H9 (cell line): Measurements from ENCODE around the gene FCRL2. TPM values are rescaled to one million over a fixed set of nuclear protein-coding genes. Genes with fewer than 3 reads are reported as not detected.

Experiments
- DNase-seq: peaks from one replicate; pipeline ENCODE4 v3.0.0-alpha.2; 2017
- H2AFZ ChIP-seq: one replicate; pipeline ENCODE4 v1.6.1; 2013; ENCODE audit warnings: mild to moderate bottlenecking, low read length, control low read depth, moderate library complexity
- H2AK5ac ChIP-seq: 2 replicates; pipeline ENCODE4 v1.6.1; 2013; ENCODE audit warnings: low read length, control low read depth, mixed read lengths; ENCODE audit not compliant: insufficient read length
- H2BK120ac ChIP-seq: one replicate; pipeline ENCODE4 v1.6.1; 2013; ENCODE audit warnings: low read depth, mild to moderate bottlenecking, low read length, control low read depth, inconsistent platforms; ENCODE audit not compliant: poor library complexity, severe bottlenecking
- H2BK12ac ChIP-seq: 2 replicates; pipeline ENCODE4 v1.6.1; 2013; ENCODE audit warnings: low read length, control low read depth, mixed read lengths, low read depth; ENCODE audit not compliant: insufficient read length
- H2BK15ac ChIP-seq: 2 replicates; pipeline ENCODE4 v1.6.1; 2013; ENCODE audit warnings: low read depth, low read length, control low read depth
- H2BK20ac ChIP-seq: one replicate; pipeline ENCODE4 v1.6.1; 2013; ENCODE audit warnings: low read depth, mild to moderate bottlenecking, low read length, control low read depth, inconsistent platforms; ENCODE audit not compliant: poor library complexity, severe bottlenecking
- H2BK5ac ChIP-seq: 2 replicates; pipeline ENCODE4 v1.6.1; 2013; ENCODE audit warnings: low read length, control low read depth, mixed read lengths; ENCODE audit not compliant: insufficient read length
- H3K14ac ChIP-seq: 2 replicates; pipeline ENCODE4 v1.6.1; 2013; ENCODE audit warnings: low read length, control low read depth; ENCODE audit not compliant: insufficient read depth
- H3K18ac ChIP-seq: 2 replicates; pipeline ENCODE4 v1.6.1; 2013; ENCODE audit warnings: low read depth, mild to moderate bottlenecking, mixed read lengths, low read length, control low read depth; ENCODE audit not compliant: insufficient read length
- H3K23ac ChIP-seq: 2 replicates; pipeline ENCODE4 v1.6.1; 2013; ENCODE audit warnings: low read length, control low read depth, mixed read lengths, low read depth; ENCODE audit not compliant: insufficient read length
- H3K23me2 ChIP-seq: 2 replicates; pipeline ENCODE4 v1.6.1; 2013; ENCODE audit warnings: low read depth, mild to moderate bottlenecking, mixed read lengths, low read length, control low read depth; ENCODE audit not compliant: insufficient read length, poor library complexity, severe bottlenecking
- H3K27ac ChIP-seq: 2 replicates; pipeline ENCODE4 v1.5.1; 2013; ENCODE audit warnings: low read length, control low read depth, mixed read lengths, low read depth; ENCODE audit not compliant: insufficient read length
- H3K27me3 ChIP-seq: 2 replicates; pipeline ENCODE4 v1.6.1; 2013; ENCODE audit warnings: low read length, control low read depth, inconsistent platforms; ENCODE audit not compliant: insufficient read depth
- H3K4ac ChIP-seq: 2 replicates; pipeline ENCODE4 v1.6.1; 2013; ENCODE audit warnings: low read depth, mild to moderate bottlenecking, control low read depth, inconsistent platforms, low read length, moderate library complexity
- H3K4me1 ChIP-seq: 2 replicates; pipeline ENCODE4 v1.6.1; 2013; ENCODE audit warnings: low read length, control low read depth, inconsistent platforms; ENCODE audit not compliant: insufficient read depth
- H3K4me2 ChIP-seq: 2 replicates; pipeline ENCODE4 v1.6.1; 2013; ENCODE audit warnings: low read length, control low read depth, mixed read lengths; ENCODE audit not compliant: insufficient read length, insufficient read depth
- H3K56ac ChIP-seq: 2 replicates; pipeline ENCODE4 v1.6.1; 2013; ENCODE audit warnings: low read depth, mild to moderate bottlenecking, mixed read lengths, low read length, control low read depth; ENCODE audit not compliant: insufficient read length
- H3K79me1 ChIP-seq: 2 replicates; pipeline ENCODE4 v1.6.1; 2013; ENCODE audit warnings: low read depth, mild to moderate bottlenecking, moderate library complexity, low read length, control low read depth, inconsistent platforms; ENCODE audit not compliant: insufficient read depth, poor library complexity, severe bottlenecking
- H3K79me2 ChIP-seq: 2 replicates; pipeline ENCODE4 v1.6.1; 2013; ENCODE audit warnings: low read length, control low read depth, inconsistent platforms; ENCODE audit not compliant: insufficient read depth
- H3K9ac ChIP-seq: 2 replicates; pipeline ENCODE4 v1.6.1; 2013; ENCODE audit warnings: low read length, control low read depth, mixed read lengths; ENCODE audit not compliant: insufficient read length; ENCODE audit errors: extremely low read depth
- H3K9me3 ChIP-seq: one replicate; pipeline ENCODE4 v1.6.1; 2013; ENCODE audit warnings: low read depth, low read length, inconsistent platforms; ENCODE audit not compliant: control insufficient read depth
- H3T11ph ChIP-seq: one replicate; pipeline ENCODE4 v1.6.1; 2013; ENCODE audit warnings: mild to moderate bottlenecking, low read length, control low read depth, inconsistent platforms
- H4K20me1 ChIP-seq: one replicate; pipeline ENCODE4 v1.6.1; 2013; ENCODE audit not compliant: control insufficient read depth, insufficient read length, insufficient read depth
- H4K5ac ChIP-seq: 2 replicates; pipeline ENCODE4 v1.6.1; 2013; ENCODE audit warnings: low read depth, mild to moderate bottlenecking, mixed read lengths, low read length, control low read depth; ENCODE audit not compliant: insufficient read length
- H4K8ac ChIP-seq: replicated peaks from 2 replicates; pipeline ENCODE4 v1.6.1; 2013; ENCODE audit warnings: low read length, control low read depth, mixed read lengths, low read depth; ENCODE audit not compliant: insufficient read length
- H4K91ac ChIP-seq: 2 replicates; pipeline ENCODE4 v1.6.1; 2013; ENCODE audit warnings: low read depth, mild to moderate bottlenecking, moderate library complexity, mixed read lengths, low read length, control low read depth; ENCODE audit not compliant: insufficient read length
- H3K27ac Mint-ChIP-seq, 3 experiments: 2 replicates in 2 of 3; 3 replicates in 1 of 3; pipeline ENCODE4 v1.8.0; 2020 to 2021; ENCODE audit warnings: mixed read lengths in 3 of 3, mild to moderate bottlenecking in 1 of 3, moderate library complexity in 1 of 3
- H3K27me3 Mint-ChIP-seq: 2 replicates; pipeline ENCODE4 v1.8.0; 2021; ENCODE audit warnings: low read depth, mild to moderate bottlenecking, moderate library complexity, mixed read lengths
- H3K36me3 Mint-ChIP-seq, 3 experiments: 2 replicates in 2 of 3; 3 replicates in 1 of 3; pipeline ENCODE4 v1.8.0; 2020 to 2021; ENCODE audit warnings: low read depth in 3 of 3, mixed read lengths in 3 of 3; ENCODE audit not compliant: insufficient read depth in 1 of 3
- H3K4me1 Mint-ChIP-seq, 2 experiments: 2 replicates each; pipeline ENCODE4 v1.8.0; 2020; ENCODE audit warnings: mixed read lengths in 2 of 2
- H3K4me3 Mint-ChIP-seq, 2 experiments: 2 replicates in 1 of 2; 3 replicates in 1 of 2; pipeline ENCODE4 v1.8.0; 2020 to 2021; ENCODE audit warnings: mild to moderate bottlenecking in 2 of 2, mixed read lengths in 2 of 2, moderate library complexity in 1 of 2
- H3K9me3 Mint-ChIP-seq, 2 experiments: 2 replicates in 1 of 2; 3 replicates in 1 of 2; pipeline ENCODE4 v1.8.0; 2020; ENCODE audit warnings: mild to moderate bottlenecking in 2 of 2, mixed read lengths in 2 of 2, moderate library complexity in 1 of 2
- WGBS: extraction: QIAGEN DNeasy Blood & Tissue Kit; methylation state at CpG from one replicate; pipeline ENCODE4 v1.1.7; 2013; ENCODE audit warnings: missing lambda C conversion rate, low lambda C conversion rate, mixed read lengths; ENCODE audit not compliant: insufficient read length; ENCODE audit errors: extremely low coverage; 5-methylcytosine and 5-hydroxymethylcytosine counted together
- total RNA-seq: library from RNA; stranded (reverse); gene quantifications from 2 replicates; pipeline ENCODE4 v1.2.1, GENCODE V29; 2021
- TF ChIP-seq, protein P1 (sequence below): fragments of 200-600 bp; sonication (generic); conservative IDR thresholded peaks from 3 replicates; pipeline ENCODE4 v1.8.0; 2021; ENCODE audit warnings: antibody characterized with exemption, mild to moderate bottlenecking

Gene FCRL2
- total RNA-seq, 1 experiment from 2014 or later: not detected

DNA sequence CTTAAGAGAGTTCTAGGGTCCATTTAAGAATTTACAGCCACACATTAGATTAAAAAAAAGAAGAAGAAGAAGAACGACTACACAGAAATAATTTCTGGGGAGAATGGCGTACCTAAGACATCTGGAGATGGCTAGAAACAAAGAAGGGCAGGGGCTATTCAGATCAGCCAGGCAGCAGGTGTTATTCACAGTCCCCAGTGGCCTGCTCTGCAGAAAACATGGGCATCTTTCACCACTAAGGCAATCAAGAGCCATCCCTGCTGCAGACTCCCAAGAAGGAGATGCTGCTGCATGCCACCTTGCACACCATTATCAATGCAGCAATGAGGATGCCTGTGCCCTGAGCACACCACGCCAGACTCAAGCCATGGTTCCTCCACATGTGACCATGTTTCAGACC is 7.9 kb upstream of the FCRL2 start:
- no peak overlapping the region for H3K27ac Mint-ChIP-seq
- peak overlapping the region; percentile 60 for H2BK5ac ChIP-seq
- H3T11ph ChIP-seq: no peak overlapping the region
- H2BK12ac ChIP-seq: no peak overlapping the region
- no peaks in the 10 kb centered on the region for H4K20me1 ChIP-seq
- no peaks in the 10 kb centered on the region; a peak in 1 of 7 replicates for H3K36me3 Mint-ChIP-seq
- no peak overlapping the region for H3K9ac ChIP-seq
- no peak overlapping the region for H3K4ac ChIP-seq
- no peak overlapping the region for H4K91ac ChIP-seq
- no peak overlapping the region for H3K56ac ChIP-seq
- no peaks in the 10 kb centered on the region for H3K27me3 Mint-ChIP-seq
- H3K9me3 Mint-ChIP-seq: no peaks in the 10 kb centered on the region
- no peak overlapping the region for H2BK20ac ChIP-seq
- H3K4me1 Mint-ChIP-seq: peaks cover under 1 to 3% of the 10 kb centered on the region in 2 experiments
- no peak overlapping the region for H3K4me2 ChIP-seq
- H3K27me3 ChIP-seq: no peaks in the 10 kb centered on the region
- H3K79me2 ChIP-seq: no peaks in the 10 kb centered on the region
- H3K4me1 ChIP-seq: no peaks in the 10 kb centered on the region
- H3K79me1 ChIP-seq: no peaks in the 10 kb centered on the region
- H2BK15ac ChIP-seq: no peak overlapping the region
- H3K23me2 ChIP-seq: no peaks in the 10 kb centered on the region
- no peak for DNase-seq
- H4K5ac ChIP-seq: peak overlapping the region; percentile 28
- H3K9me3 ChIP-seq: no peaks in the 10 kb centered on the region
- no CpG with 5 or more reads among the region's 3 CpGs for WGBS
- H2AK5ac ChIP-seq: no peak overlapping the region
- no peak overlapping the region for H3K18ac ChIP-seq
- TF ChIP-seq, protein P1, sequence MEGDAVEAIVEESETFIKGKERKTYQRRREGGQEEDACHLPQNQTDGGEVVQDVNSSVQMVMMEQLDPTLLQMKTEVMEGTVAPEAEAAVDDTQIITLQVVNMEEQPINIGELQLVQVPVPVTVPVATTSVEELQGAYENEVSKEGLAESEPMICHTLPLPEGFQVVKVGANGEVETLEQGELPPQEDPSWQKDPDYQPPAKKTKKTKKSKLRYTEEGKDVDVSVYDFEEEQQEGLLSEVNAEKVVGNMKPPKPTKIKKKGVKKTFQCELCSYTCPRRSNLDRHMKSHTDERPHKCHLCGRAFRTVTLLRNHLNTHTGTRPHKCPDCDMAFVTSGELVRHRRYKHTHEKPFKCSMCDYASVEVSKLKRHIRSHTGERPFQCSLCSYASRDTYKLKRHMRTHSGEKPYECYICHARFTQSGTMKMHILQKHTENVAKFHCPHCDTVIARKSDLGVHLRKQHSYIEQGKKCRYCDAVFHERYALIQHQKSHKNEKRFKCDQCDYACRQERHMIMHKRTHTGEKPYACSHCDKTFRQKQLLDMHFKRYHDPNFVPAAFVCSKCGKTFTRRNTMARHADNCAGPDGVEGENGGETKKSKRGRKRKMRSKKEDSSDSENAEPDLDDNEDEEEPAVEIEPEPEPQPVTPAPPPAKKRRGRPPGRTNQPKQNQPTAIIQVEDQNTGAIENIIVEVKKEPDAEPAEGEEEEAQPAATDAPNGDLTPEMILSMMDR: no peak
- H3K27ac ChIP-seq: no peak overlapping the region
- H4K8ac ChIP-seq: no peak overlapping the region
- H3K23ac ChIP-seq: no peak overlapping the region
- H2AFZ ChIP-seq: no peak overlapping the region
- H2BK120ac ChIP-seq: no peak overlapping the region
- H3K14ac ChIP-seq: no peak overlapping the region
- H3K4me3 Mint-ChIP-seq: no peak overlapping the region
